Measurements from ENCODE around the gene RRP9.
"Not testable (repeated sequence)": the region's sequence is repeated elsewhere in the genome, so short reads cannot be mapped to it uniquely, and the experiment has no call there.

Gene RRP9

GRCh38 chr3:51941798-51942602 is at the start of gene RRP9, which contains the start of gene PARP3:
Gene RRP9, minus strand, starts transcription at chr3:51941904. Its CDS starts 37 bp downstream, at chr3:51941867.
Gene PARP3, plus strand, starts transcription at chr3:51942363. Its CDS starts 993 bp downstream, at chr3:51943356.
- Histone ChIP-seq H3K9me3 (ENCODE audit: control insufficient read depth, insufficient read depth, low read length) (no peaks in the 10 kb centered on the region), H3K36me3 (ENCODE audit: insufficient read depth, low read length) (peaks cover 3% of the 10 kb centered on the region; the same call in 1 of the 2 replicates), H3K4me1 (ENCODE audit: insufficient read depth, low read length) (peaks cover 13% of the 10 kb centered on the region), H3K9ac (ENCODE audit: low read depth, low read length) (peak within 1 kb of the TSS; percentile 63)

- Histone ChIP-seq H3K36me3 (ENCODE audit: insufficient read depth, low read length) (peaks cover 16% of the 10 kb centered on the region), H3K4me1 (ENCODE audit: insufficient read depth, low read length) (peaks cover 11% of the 10 kb centered on the region; the same call in 1 of the 2 replicates)
- not testable (repeated sequence) for H3K9me3 ChIP-seq (ENCODE audit: control insufficient read depth, insufficient read depth, low read length); H3K9ac ChIP-seq (ENCODE audit: low read depth, low read length)
Observed at GRCh38 chr3:51990501-51990971, 48.8 kb upstream of the RRP9 start.

GRCh38 chr3:51988286-51989146 is 46.8 kb upstream of the RRP9 start:
- H3K4me1 ChIP-seq (ENCODE audit: insufficient read depth, low read length): peaks cover 5% of the 10 kb centered on the region; the same call in 1 of the 2 replicates
- H3K36me3 ChIP-seq (ENCODE audit: insufficient read depth, low read length): peaks cover 1% of the 10 kb centered on the region; the same call in 1 of the 2 replicates
- no peaks in the 10 kb centered on the region for H3K9me3 ChIP-seq (ENCODE audit: control insufficient read depth, insufficient read depth, low read length)
- H3K9ac ChIP-seq (ENCODE audit: low read depth, low read length): no peak overlapping the region

GRCh38 chr3:51987568-51987967 is 45.9 kb upstream of the RRP9 start:
- H3K4me1 ChIP-seq (ENCODE audit: insufficient read depth, low read length): peaks cover 5% of the 10 kb centered on the region; the same call in 1 of the 2 replicates

GRCh38 chr3:51986010-51986947 is 44.6 kb upstream of the RRP9 start:
- no peak overlapping the region for H3K9ac ChIP-seq (ENCODE audit: low read depth, low read length)
- H3K9me3 ChIP-seq (ENCODE audit: control insufficient read depth, insufficient read depth, low read length): no peaks in the 10 kb centered on the region
- H3K36me3 ChIP-seq (ENCODE audit: insufficient read depth, low read length): no peaks in the 10 kb centered on the region
- peaks cover 5% of the 10 kb centered on the region; the same call in 1 of the 2 replicates for H3K4me1 ChIP-seq (ENCODE audit: insufficient read depth, low read length)

More at GRCh38 chr3:51987568-51987967, 45.9 kb upstream of the RRP9 start:
- H3K36me3 ChIP-seq (ENCODE audit: insufficient read depth, low read length): no peaks in the 10 kb centered on the region
- H3K9me3 ChIP-seq (ENCODE audit: control insufficient read depth, insufficient read depth, low read length): no peaks in the 10 kb centered on the region
- no peak overlapping the region for H3K9ac ChIP-seq (ENCODE audit: low read depth, low read length)

- Histone ChIP-seq H3K36me3 (ENCODE audit: insufficient read depth, low read length) (no peaks in the 10 kb centered on the region), H3K9ac (ENCODE audit: low read depth, low read length) (no peak overlapping the region), H3K4me1 (ENCODE audit: insufficient read depth, low read length) (peaks cover 5% of the 10 kb centered on the region; the same call in 1 of the 2 replicates), H3K9me3 (ENCODE audit: control insufficient read depth, insufficient read depth, low read length) (no peaks in the 10 kb centered on the region)
Observed at GRCh38 chr3:51985063-51985462, 43.4 kb upstream of the RRP9 start.

- Histone ChIP-seq H3K9ac (ENCODE audit: low read depth, low read length) (no peak overlapping the region), H3K36me3 (ENCODE audit: insufficient read depth, low read length) (no peaks in the 10 kb centered on the region), H3K4me1 (ENCODE audit: insufficient read depth, low read length) (peaks cover 5% of the 10 kb centered on the region; the same call in 1 of the 2 replicates), H3K9me3 (ENCODE audit: control insufficient read depth, insufficient read depth, low read length) (no peaks in the 10 kb centered on the region)
Observed at GRCh38 chr3:51984269-51984647, 42.6 kb upstream of the RRP9 start.

GRCh38 chr3:51983578-51984268 is 42.0 kb upstream of the RRP9 start:
- Histone ChIP-seq H3K9me3 (ENCODE audit: control insufficient read depth, insufficient read depth, low read length) (no peaks in the 10 kb centered on the region), H3K9ac (ENCODE audit: low read depth, low read length) (peak overlapping the region; percentile 77), H3K36me3 (ENCODE audit: insufficient read depth, low read length) (no peaks in the 10 kb centered on the region), H3K4me1 (ENCODE audit: insufficient read depth, low read length) (peaks cover 5% of the 10 kb centered on the region; the same call in 1 of the 2 replicates)

GRCh38 chr3:51982838-51983577 is 41.3 kb upstream of the RRP9 start, which contains the start of gene ACY1:
Gene ACY1, plus strand, starts transcription at chr3:51983535. Its CDS starts 530 bp downstream, at chr3:51984065.
- Histone ChIP-seq H3K36me3 (ENCODE audit: insufficient read depth, low read length) (no peaks in the 10 kb centered on the region), H3K9ac (ENCODE audit: low read depth, low read length) (peak within 1 kb of the TSS; percentile 77), H3K9me3 (ENCODE audit: control insufficient read depth, insufficient read depth, low read length) (no peaks in the 10 kb centered on the region), H3K4me1 (ENCODE audit: insufficient read depth, low read length) (peaks cover 5% of the 10 kb centered on the region; the same call in 1 of the 2 replicates)

GRCh38 chr3:51982352-51982837 is 40.7 kb upstream of the RRP9 start:
- Histone ChIP-seq H3K36me3 (ENCODE audit: insufficient read depth, low read length) (no peaks in the 10 kb centered on the region), H3K9me3 (ENCODE audit: control insufficient read depth, insufficient read depth, low read length) (no peaks in the 10 kb centered on the region), H3K4me1 (ENCODE audit: insufficient read depth, low read length) (peaks cover 5% of the 10 kb centered on the region; the same call in 1 of the 2 replicates), H3K9ac (ENCODE audit: low read depth, low read length) (peak overlapping the region; percentile 77)

- no peaks in the 10 kb centered on the region for H3K9me3 ChIP-seq (ENCODE audit: control insufficient read depth, insufficient read depth, low read length)
- no peak overlapping the region for H3K9ac ChIP-seq (ENCODE audit: low read depth, low read length)
- no peaks in the 10 kb centered on the region for H3K36me3 ChIP-seq (ENCODE audit: insufficient read depth, low read length)
- H3K4me1 ChIP-seq (ENCODE audit: insufficient read depth, low read length): peaks cover 10% of the 10 kb centered on the region; the same call in 1 of the 2 replicates
Observed at GRCh38 chr3:51980253-51980652, 38.5 kb upstream of the RRP9 start.

GRCh38 chr3:51978143-51978502 is 36.4 kb upstream of the RRP9 start:
- Histone ChIP-seq H3K9ac (ENCODE audit: low read depth, low read length) (no peak overlapping the region), H3K36me3 (ENCODE audit: insufficient read depth, low read length) (no peaks in the 10 kb centered on the region), H3K4me1 (ENCODE audit: insufficient read depth, low read length) (peaks cover 5% of the 10 kb centered on the region; the same call in 1 of the 2 replicates), H3K9me3 (ENCODE audit: control insufficient read depth, insufficient read depth, low read length) (no peaks in the 10 kb centered on the region)

All from ES-I3 (cell line).